MM.1S (cell line): ENCODE data around the gene IFT27.
"Not testable (repeated sequence)": the region's sequence is repeated elsewhere in the genome, so short reads cannot be mapped to it uniquely, and the experiment has no call there.

Experiments
- DNase-seq: peaks from one replicate; pipeline ENCODE4 v3.0.0-alpha.2; 2015
- H2AFZ ChIP-seq: fragments of 300-600 bp; sonication (generic); 2 replicates; pipeline ENCODE4 v1.6.0; 2016; ENCODE audit warnings: antibody characterized with exemption, low read length
- H3F3A ChIP-seq: fragments of 300-600 bp; sonication (generic); 2 replicates; pipeline ENCODE4 v1.6.1; 2016; ENCODE audit warnings: mild to moderate bottlenecking, antibody characterized with exemption, low read length, moderate library complexity, mixed read lengths; ENCODE audit not compliant: insufficient read depth
- H3K27ac ChIP-seq: fragments of 300-600 bp; sonication (generic); 2 replicates; pipeline ENCODE4 v1.5.1; 2016; ENCODE audit warnings: mild to moderate bottlenecking, low read length
- H3K27me3 ChIP-seq: fragments of 300-600 bp; sonication (generic); replicated peaks from 2 replicates; pipeline ENCODE4 v1.6.0; 2016; ENCODE audit warnings: low read length; ENCODE audit not compliant: insufficient read depth
- H3K36me3 ChIP-seq: fragments of 300-600 bp; sonication (generic); replicated peaks from 2 replicates; pipeline ENCODE4 v1.6.1; 2016; ENCODE audit warnings: mild to moderate bottlenecking, low read length, mixed read lengths; ENCODE audit not compliant: insufficient read depth
- H3K4me1 ChIP-seq: fragments of 300-600 bp; sonication (generic); 2 replicates; pipeline ENCODE4 v1.6.1; 2016; ENCODE audit warnings: low read length, mixed read lengths
- H3K4me2 ChIP-seq: fragments of 300-600 bp; sonication (generic); 2 replicates; pipeline ENCODE4 v1.6.0; 2016; ENCODE audit warnings: low read depth, low read length
- H3K4me3 ChIP-seq: fragments of 300-600 bp; sonication (generic); 2 replicates; pipeline ENCODE4 v1.5.1; 2016; ENCODE audit warnings: low read length, mixed read lengths
- H3K79me2 ChIP-seq: fragments of 300-600 bp; sonication (generic); 2 replicates; pipeline ENCODE4 v1.6.1; 2016; ENCODE audit warnings: mixed run types, low read length, mixed read lengths
- H3K9ac ChIP-seq: fragments of 300-600 bp; sonication (generic); 2 replicates; pipeline ENCODE4 v1.6.1; 2016; ENCODE audit warnings: low read length, mixed read lengths
- H3K9me2 ChIP-seq: fragments of 300-600 bp; sonication (generic); replicated peaks from 2 replicates; pipeline ENCODE4 v1.6.1; 2016; ENCODE audit warnings: mild to moderate bottlenecking, low read length, mixed read lengths; ENCODE audit not compliant: insufficient read depth
- H3K9me3 ChIP-seq: fragments of 300-600 bp; sonication (generic); replicated peaks from 2 replicates; pipeline ENCODE4 v1.6.1; 2016; ENCODE audit warnings: mild to moderate bottlenecking, low read length, mixed read lengths; ENCODE audit not compliant: insufficient read depth
- H4K20me1 ChIP-seq: fragments of 300-600 bp; sonication (generic); 2 replicates; pipeline ENCODE4 v1.6.1; 2016; ENCODE audit warnings: mild to moderate bottlenecking, low read length, moderate library complexity, mixed read lengths; ENCODE audit not compliant: insufficient read depth
- CTCF ChIP-seq: fragments of 300-600 bp; sonication (generic); IDR thresholded peaks from 2 replicates; pipeline ENCODE4 v1.5.1; 2016; ENCODE audit warnings: antibody characterized with exemption, low read length, mixed read lengths
- EZH2 ChIP-seq: fragments of 300-600 bp; sonication (generic); optimal IDR thresholded peaks from 2 replicates; pipeline ENCODE3; 2017; ENCODE audit warnings: low read depth, mild to moderate bottlenecking, antibody characterized with exemption, low read length, mixed read lengths
- EZH2phosphoT487 ChIP-seq: fragments of 300-600 bp; sonication (generic); IDR thresholded peaks from 2 replicates; pipeline ENCODE4 v1.6.1; 2018; ENCODE audit warnings: antibody characterized with exemption, low read length

The IFT27 gene

GRCh38 chr22:36756746-36757655, 18.9 kb downstream of the IFT27 start:
- Histone ChIP-seq H3K4me2 (no peak overlapping the region), H3K4me3 (no peak overlapping the region), H3K9me2 (no peaks in the 10 kb centered on the region), H2AFZ (no peak overlapping the region), H4K20me1 (no peaks in the 10 kb centered on the region), H3K36me3 (no peaks in the 10 kb centered on the region), H3K27ac (no peak overlapping the region), H3K4me1 (no peaks in the 10 kb centered on the region), H3K27me3 (peaks cover 50% of the 10 kb centered on the region), H3K9me3 (no peaks in the 10 kb centered on the region), H3F3A (no peaks in the 10 kb centered on the region), H3K79me2 (no peaks in the 10 kb centered on the region), H3K9ac (no peak overlapping the region)
- TF ChIP-seq CTCF, result no peak
- no peak for TF ChIP-seq EZH2
- DNase-seq, result no peak

- no peak for DNase-seq
- TF ChIP-seq EZH2, result no peak
- no peak for TF ChIP-seq EZH2phosphoT487
- H3K4me3 ChIP-seq, result no peak overlapping the region
- no peak overlapping the region for H3K27ac ChIP-seq
- H3K4me2 ChIP-seq, result no peak overlapping the region
- peaks cover 53% of the 10 kb centered on the region for H3K27me3 ChIP-seq
- no peaks in the 10 kb centered on the region for H3K9me3 ChIP-seq
- no peak overlapping the region for H3K9ac ChIP-seq
- H4K20me1 ChIP-seq, result no peaks in the 10 kb centered on the region
- H3F3A ChIP-seq, result no peaks in the 10 kb centered on the region
- no peaks in the 10 kb centered on the region for H3K4me1 ChIP-seq
- H3K79me2 ChIP-seq, result no peaks in the 10 kb centered on the region
- no peak overlapping the region for H2AFZ ChIP-seq
- H3K9me2 ChIP-seq, result no peaks in the 10 kb centered on the region
- no peaks in the 10 kb centered on the region for H3K36me3 ChIP-seq
Measured at GRCh38 chr22:36756031-36756430, 19.9 kb downstream of the IFT27 start.

GRCh38 chr22:36755316-36755715, 20.6 kb downstream of the IFT27 start:
- Histone ChIP-seq H3K9me2 (no peaks in the 10 kb centered on the region), H3K9ac (no peak overlapping the region), H3K4me3 (no peak overlapping the region), H3K9me3 (no peaks in the 10 kb centered on the region), H3K4me1 (no peaks in the 10 kb centered on the region), H3K27ac (no peak overlapping the region), H3F3A (no peaks in the 10 kb centered on the region), H3K36me3 (no peaks in the 10 kb centered on the region), H3K27me3 (peaks cover 57% of the 10 kb centered on the region), H2AFZ (no peak overlapping the region), H3K4me2 (no peak overlapping the region), H4K20me1 (no peaks in the 10 kb centered on the region), H3K79me2 (no peaks in the 10 kb centered on the region)
- DNase-seq, result no peak
- TF ChIP-seq CTCF (no peak), EZH2 (no peak), EZH2phosphoT487 (no peak)

GRCh38 chr22:36754881-36755280, 21.0 kb downstream of the IFT27 start:
- H3F3A ChIP-seq, H3K4me3 ChIP-seq, H3K27ac ChIP-seq, H3K9me3 ChIP-seq, H4K20me1 ChIP-seq, H3K36me3 ChIP-seq, H2AFZ ChIP-seq, H3K9ac ChIP-seq, H3K9me2 ChIP-seq, DNase-seq, H3K4me2 ChIP-seq, H3K79me2 ChIP-seq, H3K4me1 ChIP-seq: not testable (repeated sequence)
- H3K27me3 ChIP-seq, result peaks cover 61% of the 10 kb centered on the region
